HG03103 (cell line): ENCODE results near the gene GLRX5.
"Not testable (repeated sequence)": the region's sequence is repeated elsewhere in the genome, so short reads cannot be mapped to it uniquely, and the experiment has no call there.

Experiments used
- ATAC-seq: cut with Tn5 transposase; IDR thresholded peaks from one replicate; pipeline ENCODE4 v1.9.1; 2021; ENCODE audit warnings: low read depth; ENCODE audit not compliant: unreplicated experiment

Gene GLRX5

GRCh38 chr14:95498622-95499353, 36.1 kb upstream of the GLRX5 start:
- no peak for ATAC-seq

- no peak for ATAC-seq
Observed at GRCh38 chr14:95499354-95499750, 35.5 kb upstream of the GLRX5 start.

GRCh38 chr14:95500201-95500681, 34.6 kb upstream of the GLRX5 start:
- ATAC-seq: no peak

- no peak for ATAC-seq
Observed at GRCh38 chr14:95500772-95501401, 34.0 kb upstream of the GLRX5 start.

GRCh38 chr14:95502381-95502950, 32.4 kb upstream of the GLRX5 start:
- no peak for ATAC-seq

- peak; percentile 41 for ATAC-seq
Observed at GRCh38 chr14:95503365-95504134, 31.3 kb upstream of the GLRX5 start.

GRCh38 chr14:95504135-95505029, 30.5 kb upstream of the GLRX5 start:
- ATAC-seq: no peak

- no peak for ATAC-seq
Observed at GRCh38 chr14:95505030-95505589, 29.7 kb upstream of the GLRX5 start.

GRCh38 chr14:95507174-95507573, 27.7 kb upstream of the GLRX5 start:
- no peak for ATAC-seq

GRCh38 chr14:95507701-95508103, 27.1 kb upstream of the GLRX5 start:
- ATAC-seq: no peak

GRCh38 chr14:95508377-95508776, 26.5 kb upstream of the GLRX5 start:
- ATAC-seq: no peak

GRCh38 chr14:95509495-95509894, 25.4 kb upstream of the GLRX5 start:
- no peak for ATAC-seq

GRCh38 chr14:95510344-95510743, 24.5 kb upstream of the GLRX5 start:
- not testable (repeated sequence) for ATAC-seq

- ATAC-seq: no peak
Observed at GRCh38 chr14:95510804-95511203, 24.0 kb upstream of the GLRX5 start.

- ATAC-seq: no peak
Observed at GRCh38 chr14:95511687-95512086, 23.2 kb upstream of the GLRX5 start.

GRCh38 chr14:95513291-95513690, 21.6 kb upstream of the GLRX5 start:
- no peak for ATAC-seq

GRCh38 chr14:95514131-95515079, 20.4 kb upstream of the GLRX5 start:
- no peak for ATAC-seq

GRCh38 chr14:95515080-95515489, 19.8 kb upstream of the GLRX5 start:
- no peak for ATAC-seq
